Measurements from ENCODE around the gene HOOK1. TPM values are rescaled to one million over a fixed set of nuclear protein-coding genes. Genes with fewer than 3 reads are reported as not detected.

Gene HOOK1
- total and polyA plus RNA-seq, 2 of the 13 experiments (the other 11 are each of a cell fraction or from before 2014, with no cell fraction given): 11.3 to 24.2 TPM

DNA sequence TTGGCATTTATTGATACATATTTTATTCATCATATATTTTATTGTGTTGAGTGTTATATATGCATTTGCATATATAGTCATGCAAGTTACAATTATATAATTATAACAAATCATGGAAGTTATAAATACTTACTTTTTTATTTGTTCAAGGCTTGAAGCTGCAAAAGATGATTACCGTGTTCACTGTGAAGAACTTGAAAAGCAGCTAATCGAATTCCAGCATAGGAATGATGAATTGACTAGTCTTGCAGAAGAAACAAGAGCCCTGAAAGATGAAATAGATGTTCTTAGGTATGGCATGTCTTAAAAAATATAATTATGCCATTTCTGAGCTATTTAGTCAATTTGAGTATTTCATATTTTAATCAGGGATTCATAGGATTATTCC, 32.1 kb downstream of the HOOK1 start:
- no peaks in the 10 kb centered on the region for H4K20me1 ChIP-seq (ENCODE audit: insufficient read depth, low read length)
- H3K4me1 ChIP-seq (ENCODE audit: insufficient read depth, low read length): peaks cover 1% of the 10 kb centered on the region; the same call in 1 of the 2 replicates
- no peaks in the 10 kb centered on the region for H3K27me3 ChIP-seq (ENCODE audit: control insufficient read depth in 1 of 2, insufficient read depth in 2 of 2, low read length in 2 of 2)
- H2AFZ ChIP-seq (ENCODE audit: low read length): no peak overlapping the region
- FAIRE-seq (no peak), DNase-seq (ENCODE audit: low spot score) (no peak), ATAC-seq (no peak)
- no peaks in the 10 kb centered on the region for H3K9me3 ChIP-seq (ENCODE audit: low read length)
- WGBS (ENCODE audit: low lambda C conversion rate): 99% methylated on average over 2 of the region's 2 CpGs
- no TSS peak for BruUV-seq (replicated peaks)
- POLR2A ChIA-PET: no interaction called here
- TF ChIP-seq CREM (IDR thresholded peaks at IDR 0.05) (no peak), CREM (CRISPR knock-in tag; IDR thresholded peaks at IDR 0.05) (no peak), TFDP1 (CRISPR knock-in tag; IDR thresholded peaks at IDR 0.05; ENCODE audit: borderline replicate concordance) (no peak), HNRNPK (IDR thresholded peaks at IDR 0.05; ENCODE audit: low read depth, low read length, poor library complexity, severe bottlenecking) (no peak), ZNF20 (CRISPR knock-in tag; IDR thresholded peaks at IDR 0.05) (no peak), ETV5 (CRISPR knock-in tag; IDR thresholded peaks at IDR 0.05; ENCODE audit: borderline replicate concordance) (no peak), WIZ (CRISPR knock-in tag; IDR thresholded peaks at IDR 0.05) (no peak), ZNF768 (CRISPR knock-in tag; IDR thresholded peaks at IDR 0.05) (no peak), ZBTB2 (CRISPR knock-in tag; IDR thresholded peaks at IDR 0.05; ENCODE audit: low read depth) (no peak), ZNF136 (CRISPR knock-in tag; IDR thresholded peaks at IDR 0.05; ENCODE audit: low read depth) (no peak), PRMT3 (CRISPR knock-in tag; IDR thresholded peaks at IDR 0.05; ENCODE audit: borderline replicate concordance, low read depth) (no peak), PAX8 (CRISPR knock-in tag; IDR thresholded peaks at IDR 0.05; ENCODE audit: borderline replicate concordance) (no peak)
- TF ChIP-seq, protein P1, sequence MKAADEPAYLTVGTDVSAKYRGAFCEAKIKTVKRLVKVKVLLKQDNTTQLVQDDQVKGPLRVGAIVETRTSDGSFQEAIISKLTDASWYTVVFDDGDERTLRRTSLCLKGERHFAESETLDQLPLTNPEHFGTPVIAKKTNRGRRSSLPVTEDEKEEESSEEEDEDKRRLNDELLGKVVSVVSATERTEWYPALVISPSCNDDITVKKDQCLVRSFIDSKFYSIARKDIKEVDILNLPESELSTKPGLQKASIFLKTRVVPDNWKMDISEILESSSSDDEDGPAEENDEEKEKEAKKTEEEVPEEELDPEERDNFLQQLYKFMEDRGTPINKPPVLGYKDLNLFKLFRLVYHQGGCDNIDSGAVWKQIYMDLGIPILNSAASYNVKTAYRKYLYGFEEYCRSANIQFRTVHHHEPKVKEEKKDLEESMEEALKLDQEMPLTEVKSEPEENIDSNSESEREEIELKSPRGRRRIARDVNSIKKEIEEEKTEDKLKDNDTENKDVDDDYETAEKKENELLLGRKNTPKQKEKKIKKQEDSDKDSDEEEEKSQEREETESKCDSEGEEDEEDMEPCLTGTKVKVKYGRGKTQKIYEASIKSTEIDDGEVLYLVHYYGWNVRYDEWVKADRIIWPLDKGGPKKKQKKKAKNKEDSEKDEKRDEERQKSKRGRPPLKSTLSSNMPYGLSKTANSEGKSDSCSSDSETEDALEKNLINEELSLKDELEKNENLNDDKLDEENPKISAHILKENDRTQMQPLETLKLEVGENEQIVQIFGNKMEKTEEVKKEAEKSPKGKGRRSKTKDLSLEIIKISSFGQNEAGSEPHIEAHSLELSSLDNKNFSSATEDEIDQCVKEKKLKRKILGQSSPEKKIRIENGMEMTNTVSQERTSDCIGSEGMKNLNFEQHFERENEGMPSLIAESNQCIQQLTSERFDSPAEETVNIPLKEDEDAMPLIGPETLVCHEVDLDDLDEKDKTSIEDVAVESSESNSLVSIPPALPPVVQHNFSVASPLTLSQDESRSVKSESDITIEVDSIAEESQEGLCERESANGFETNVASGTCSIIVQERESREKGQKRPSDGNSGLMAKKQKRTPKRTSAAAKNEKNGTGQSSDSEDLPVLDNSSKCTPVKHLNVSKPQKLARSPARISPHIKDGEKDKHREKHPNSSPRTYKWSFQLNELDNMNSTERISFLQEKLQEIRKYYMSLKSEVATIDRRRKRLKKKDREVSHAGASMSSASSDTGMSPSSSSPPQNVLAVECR (CRISPR knock-in tag; IDR thresholded peaks at IDR 0.05; ENCODE audit: borderline replicate concordance): no peak
- TF ChIP-seq, protein P2, sequence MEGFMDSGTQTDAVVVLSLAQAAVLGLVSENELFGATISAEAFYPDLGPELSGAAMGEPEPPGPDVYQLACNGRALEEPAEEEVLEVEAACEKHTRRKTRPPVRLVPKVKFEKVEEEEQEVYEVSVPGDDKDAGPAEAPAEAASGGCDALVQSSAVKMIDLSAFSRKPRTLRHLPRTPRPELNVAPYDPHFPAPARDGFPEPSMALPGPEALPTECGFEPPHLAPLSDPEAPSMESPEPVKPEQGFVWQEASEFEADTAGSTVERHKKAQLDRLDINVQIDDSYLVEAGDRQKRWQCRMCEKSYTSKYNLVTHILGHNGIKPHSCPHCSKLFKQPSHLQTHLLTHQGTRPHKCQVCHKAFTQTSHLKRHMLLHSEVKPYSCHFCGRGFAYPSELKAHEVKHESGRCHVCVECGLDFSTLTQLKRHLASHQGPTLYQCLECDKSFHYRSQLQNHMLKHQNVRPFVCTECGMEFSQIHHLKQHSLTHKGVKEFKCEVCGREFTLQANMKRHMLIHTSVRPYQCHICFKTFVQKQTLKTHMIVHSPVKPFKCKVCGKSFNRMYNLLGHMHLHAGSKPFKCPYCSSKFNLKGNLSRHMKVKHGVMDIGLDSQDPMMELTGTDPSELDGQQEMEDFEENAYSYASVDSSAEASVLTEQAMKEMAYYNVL (CRISPR knock-in tag; IDR thresholded peaks at IDR 0.05; ENCODE audit: borderline replicate concordance): no peak
- no peak overlapping the region for H3K9ac ChIP-seq (ENCODE audit: insufficient read depth, low read depth, low read length)
- CTCF ChIA-PET (ENCODE audit: low intra/inter-chr PET ratio, low total read pairs): no interaction called here
- in situ Hi-C loops (cut with HindIII; ENCODE audit: extremely low pct_ligation_motif_present, low pct_unique_long_range_greater_than_20kb) (no loop called here), intact Hi-C loops (cut with micrococcal nuclease; ENCODE audit: unreplicated experiment) (no loop called here)
- H3K27ac ChIP-seq (ENCODE audit: extremely low read length, insufficient read depth, low read length): no peak overlapping the region
- no peaks in the 10 kb centered on the region for H3K79me2 ChIP-seq (ENCODE audit: insufficient read depth, low read length)
- peaks cover 4 to 45% of the 10 kb centered on the region in 2 experiments for H3K36me3 ChIP-seq (replicated peaks in 1 of 2; ENCODE audit: control insufficient read depth in 1 of 2, insufficient read depth in 2 of 2, low read length in 2 of 2)
- no peak overlapping the region for H3K4me2 ChIP-seq (ENCODE audit: low read depth, low read length)
- H3K4me3 ChIP-seq (replicated peaks in 1 of 3; ENCODE audit: insufficient read depth in 1 of 3, low read depth in 2 of 3, low read length in 3 of 3): no peak overlapping the region

Measured in HepG2 (cell line).